ENCODE data around the gene WDR62. TPM values are rescaled to one million over a fixed set of nuclear protein-coding genes. Genes with fewer than 3 reads are reported as not detected.

Gene WDR62
- total RNA-seq, 1 experiment from 2014 or later, result 30.0 TPM

- Histone ChIP-seq H3K4me2 (ENCODE audit: insufficient read depth, insufficient read length, low read length) (no peak overlapping the region), H4K5ac (ENCODE audit: insufficient read length, low read depth, low read length) (no peak overlapping the region), H3K9me3 (ENCODE audit: control insufficient read depth, low read depth, low read length) (no peaks in the 10 kb centered on the region), H3K9ac (ENCODE audit: extremely low read depth, insufficient read length, low read length) (no peak overlapping the region), H3K27ac (ENCODE audit: insufficient read length, low read depth, low read length) (no peak overlapping the region), H2AK5ac (ENCODE audit: insufficient read length, low read length) (no peak overlapping the region), H2AFZ (ENCODE audit: low read length) (no peak overlapping the region), H3K79me2 (ENCODE audit: insufficient read depth, low read length) (no peaks in the 10 kb centered on the region), H3K14ac (ENCODE audit: insufficient read depth, low read length) (no peak overlapping the region), H2BK5ac (ENCODE audit: insufficient read length, low read length) (no peak overlapping the region), H3K23ac (ENCODE audit: insufficient read length, low read depth, low read length) (no peak overlapping the region), H3K79me1 (ENCODE audit: insufficient read depth, low read depth, low read length, poor library complexity, severe bottlenecking) (no peaks in the 10 kb centered on the region), H3K56ac (ENCODE audit: insufficient read length, low read depth, low read length) (no peak overlapping the region), H4K20me1 (ENCODE audit: control insufficient read depth, insufficient read depth, insufficient read length) (no peaks in the 10 kb centered on the region), H4K8ac (replicated peaks; ENCODE audit: insufficient read length, low read depth, low read length) (no peak overlapping the region), H2BK120ac (ENCODE audit: low read depth, low read length, poor library complexity, severe bottlenecking) (no peak overlapping the region), H3K4ac (ENCODE audit: low read depth, low read length) (no peak overlapping the region), H3K23me2 (ENCODE audit: insufficient read length, low read depth, low read length, poor library complexity, severe bottlenecking) (no peaks in the 10 kb centered on the region), H4K91ac (ENCODE audit: insufficient read length, low read depth, low read length) (no peak overlapping the region), H3K18ac (ENCODE audit: insufficient read length, low read depth, low read length) (no peak overlapping the region), H2BK20ac (ENCODE audit: low read depth, low read length, poor library complexity, severe bottlenecking) (no peak overlapping the region), H3T11ph (ENCODE audit: low read length) (no peak overlapping the region), H2BK12ac (ENCODE audit: insufficient read length, low read depth, low read length) (no peak overlapping the region), H3K27me3 (ENCODE audit: insufficient read depth, low read length) (no peaks in the 10 kb centered on the region), H2BK15ac (ENCODE audit: low read depth, low read length) (no peak overlapping the region), H3K4me1 (ENCODE audit: insufficient read depth, low read length) (no peaks in the 10 kb centered on the region)
- Mint-ChIP-seq H3K9me3 (no peaks in the 10 kb centered on the region), H3K4me3 (no peak overlapping the region), H3K36me3 (ENCODE audit: insufficient read depth in 1 of 3, low read depth in 3 of 3) (peaks cover 29 to 73% (median 62%) of the 10 kb centered on the region in 3 experiments), H3K27ac (no peak overlapping the region), H3K4me1 (no peaks in the 10 kb centered on the region), H3K27me3 (ENCODE audit: low read depth) (no peaks in the 10 kb centered on the region)
- DNase-seq, result no peak
- no CpG with 5 or more reads among the region's 5 CpGs for WGBS (ENCODE audit: extremely low coverage, insufficient read length, low lambda C conversion rate)
- no peak for TF ChIP-seq CTCF (conservative IDR thresholded peaks at IDR 0.05)
Observed at GRCh38 chr19:36100476-36100875, 45.8 kb downstream of the WDR62 start.

Data from H9 (cell line).